ENCODE measurements around the gene PCDHGB3. TPM values are rescaled to one million over a fixed set of nuclear protein-coding genes. Genes with fewer than 3 reads are reported as not detected.

The PCDHGB3 gene
- total and polyA plus RNA-seq, 9 of the 15 experiments (the other 6 are each of a cell fraction or from before 2014, with no cell fraction given), result 0.05 to 0.19 (median 0.11) TPM; not detected in 2

DNA sequence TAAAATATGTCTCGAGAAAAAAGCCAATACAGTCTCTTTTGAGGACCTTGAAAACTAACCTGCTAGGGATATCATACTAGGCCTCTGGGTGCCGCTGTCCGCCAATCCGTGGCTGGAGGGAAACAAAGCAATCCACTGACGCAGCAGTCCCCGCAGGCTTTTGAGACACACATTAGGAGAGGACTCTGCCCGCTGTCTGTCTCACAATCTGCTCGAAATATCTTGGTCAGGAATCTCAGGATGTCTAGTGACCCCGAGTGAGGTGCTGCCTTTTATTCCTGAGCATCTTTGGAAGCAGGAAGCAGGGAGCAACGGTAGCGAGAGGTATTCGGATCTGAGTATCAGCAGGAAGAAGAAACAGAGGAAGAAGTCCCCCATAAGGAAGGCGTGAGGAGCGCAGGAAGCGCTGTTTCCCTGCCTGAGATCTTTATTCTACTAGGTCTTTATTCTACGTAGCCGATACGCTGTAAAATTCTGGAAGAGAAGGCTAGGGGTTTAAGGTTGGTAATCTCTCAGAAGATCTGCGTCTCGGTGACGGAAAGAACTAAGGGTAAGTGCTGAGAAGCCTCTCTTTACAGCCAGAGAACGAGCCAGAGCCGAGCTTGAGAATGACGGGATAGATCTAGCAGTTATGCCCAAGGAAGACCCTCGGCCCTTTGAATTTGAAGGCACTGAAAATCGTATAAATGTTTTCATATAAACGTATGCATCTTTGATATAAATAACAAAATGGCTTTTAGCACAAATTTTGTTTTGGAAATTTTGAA, 43.8 kb upstream of the PCDHGB3 start (continued):
- TF ChIP-seq, protein P1, sequence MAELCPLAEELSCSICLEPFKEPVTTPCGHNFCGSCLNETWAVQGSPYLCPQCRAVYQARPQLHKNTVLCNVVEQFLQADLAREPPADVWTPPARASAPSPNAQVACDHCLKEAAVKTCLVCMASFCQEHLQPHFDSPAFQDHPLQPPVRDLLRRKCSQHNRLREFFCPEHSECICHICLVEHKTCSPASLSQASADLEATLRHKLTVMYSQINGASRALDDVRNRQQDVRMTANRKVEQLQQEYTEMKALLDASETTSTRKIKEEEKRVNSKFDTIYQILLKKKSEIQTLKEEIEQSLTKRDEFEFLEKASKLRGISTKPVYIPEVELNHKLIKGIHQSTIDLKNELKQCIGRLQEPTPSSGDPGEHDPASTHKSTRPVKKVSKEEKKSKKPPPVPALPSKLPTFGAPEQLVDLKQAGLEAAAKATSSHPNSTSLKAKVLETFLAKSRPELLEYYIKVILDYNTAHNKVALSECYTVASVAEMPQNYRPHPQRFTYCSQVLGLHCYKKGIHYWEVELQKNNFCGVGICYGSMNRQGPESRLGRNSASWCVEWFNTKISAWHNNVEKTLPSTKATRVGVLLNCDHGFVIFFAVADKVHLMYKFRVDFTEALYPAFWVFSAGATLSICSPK (IDR thresholded peaks at IDR 0.05; ENCODE audit: borderline replicate concordance), result no peak
- TF ChIP-seq, protein P2, sequence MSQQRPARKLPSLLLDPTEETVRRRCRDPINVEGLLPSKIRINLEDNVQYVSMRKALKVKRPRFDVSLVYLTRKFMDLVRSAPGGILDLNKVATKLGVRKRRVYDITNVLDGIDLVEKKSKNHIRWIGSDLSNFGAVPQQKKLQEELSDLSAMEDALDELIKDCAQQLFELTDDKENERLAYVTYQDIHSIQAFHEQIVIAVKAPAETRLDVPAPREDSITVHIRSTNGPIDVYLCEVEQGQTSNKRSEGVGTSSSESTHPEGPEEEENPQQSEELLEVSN (IDR thresholded peaks at IDR 0.05; ENCODE audit: borderline replicate concordance in 1 of 2, extremely low read depth in 1 of 2, insufficient read depth in 1 of 2, insufficient read length in 1 of 2, low read depth in 1 of 2, low read length in 1 of 2, poor library complexity in 1 of 2, severe bottlenecking in 1 of 2), result peak; percentile 71 to 91
- TF ChIP-seq POLR2A (conservative IDR thresholded peaks at IDR 0.05) (peak; percentile 72), ATF1 (CRISPR knock-in tag; IDR thresholded peaks at IDR 0.05) (no peak), ATF1 (tag; IDR thresholded peaks at IDR 0.05) (peak; percentile 73), MIER1 (IDR thresholded peaks at IDR 0.05; ENCODE audit: low read depth) (0 out of 2 replicates have a peak, but pooled peaks have one; percentile 19), SMARCA4 (IDR thresholded peaks at IDR 0.05) (peak; percentile 56; the same call in 1 of the 2 replicates)

DNA sequence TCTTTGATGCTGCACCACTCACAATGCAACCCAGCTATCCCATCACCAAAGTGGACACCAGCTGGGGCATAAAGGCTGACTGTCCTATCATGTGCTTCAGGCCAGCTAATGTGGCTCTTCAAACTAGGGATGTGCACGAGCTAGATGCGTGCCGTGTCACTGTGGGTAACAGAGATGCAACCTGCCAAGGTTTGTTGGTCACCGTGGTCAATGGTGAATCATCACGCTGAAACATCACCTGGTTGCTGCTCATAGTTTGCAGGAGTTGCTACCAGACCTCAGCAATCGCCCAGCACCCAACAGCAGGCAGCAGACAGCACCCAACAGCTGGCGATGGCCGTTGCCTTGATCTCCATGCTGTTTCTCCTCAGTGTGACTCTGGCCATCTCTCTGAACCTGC, 41.8 kb upstream of the PCDHGB3 start:
- intact Hi-C loops (cut with micrococcal nuclease), result loop anchor here (5.0 to 10.0 kb wide), 2 partner anchors 44 to 113 kb away; partner anchors contain the start of genes PCDHB13, PCDHGA6 and PCDHGB3
- Histone ChIP-seq H2AFZ (ENCODE audit: low read depth, low read length) (no peak overlapping the region), H3K4me2 (ENCODE audit: insufficient read depth, low read length) (no peak overlapping the region), H3K27me3 (ENCODE audit: control insufficient read depth in 2 of 2, insufficient read depth in 2 of 2, low read length in 2 of 2) (peaks cover 0 to 6% of the 10 kb centered on the region in 2 experiments; a peak in 3 of 5 replicates), H3K79me2 (ENCODE audit: control insufficient read depth, insufficient read depth, low read length) (no peaks in the 10 kb centered on the region), H3K9ac (ENCODE audit: insufficient read depth in 1 of 2, low read depth in 2 of 2, low read length in 2 of 2) (no peak overlapping the region), H4K20me1 (replicated peaks; ENCODE audit: control insufficient read depth, insufficient read depth, low read length) (no peaks in the 10 kb centered on the region), H3K4me1 (replicated peaks in 1 of 2; ENCODE audit: control insufficient read depth in 2 of 2, insufficient read depth in 2 of 2, low read length in 2 of 2) (no peaks in the 10 kb centered on the region; a peak in 1 of 5 replicates), H3K4me3 (no peak overlapping the region), H3K27ac (ENCODE audit: extremely low read depth, low read depth, low read length) (no peak overlapping the region), H3K36me3 (ENCODE audit: control insufficient read depth, insufficient read depth, low read length) (no peaks in the 10 kb centered on the region), H3K9me3 (replicated peaks; ENCODE audit: control insufficient read depth, insufficient read depth, low read depth, low read length) (no peaks in the 10 kb centered on the region), H3K9me1 (ENCODE audit: control insufficient read depth, insufficient read depth, low read length) (no peaks in the 10 kb centered on the region)
- DNase-seq (ENCODE audit: extremely low read depth in 1 of 4, low spot score in 3 of 4), result no peak
- 15% methylated on average over 8 of the region's 8 CpGs for whole genome bisulfite sequencing (ENCODE audit: insufficient coverage, low coverage, missing lambda C conversion rate)
- 0 out of 2 replicates have a peak, but pooled peaks have one; percentile 37 for TF ChIP-seq CBFB (CRISPR knock-in tag; IDR thresholded peaks at IDR 0.05)
- no peak for TF ChIP-seq NFYB (IDR thresholded peaks at IDR 0.05; ENCODE audit: extremely low read depth, insufficient read length)
- no peak for TF ChIP-seq ZNF583 (CRISPR knock-in tag; IDR thresholded peaks at IDR 0.05)
- no peak for TF ChIP-seq ATF1 (CRISPR knock-in tag; IDR thresholded peaks at IDR 0.05)
- TF ChIP-seq ATF1 (tag; IDR thresholded peaks at IDR 0.05), result no peak
- CTCF ChIA-PET (ENCODE audit: low intra/inter-chr PET ratio), result no interaction called here
- POLR2A ChIA-PET, result interaction anchor here (1.2 kb wide), 1 partner anchor 8 kb away, joined by 5 read pairs; the partner anchor contains the start of gene TAF7
- no TSS peak for BruUV-seq (replicated peaks)
- FAIRE-seq, result no peak
- no peak for ATAC-seq
- in situ Hi-C loops (cut with MboI), result no loop called here

Data from K562 (cell line).